ENCODE measurements around the gene MAEA.

The MAEA gene

DNA sequence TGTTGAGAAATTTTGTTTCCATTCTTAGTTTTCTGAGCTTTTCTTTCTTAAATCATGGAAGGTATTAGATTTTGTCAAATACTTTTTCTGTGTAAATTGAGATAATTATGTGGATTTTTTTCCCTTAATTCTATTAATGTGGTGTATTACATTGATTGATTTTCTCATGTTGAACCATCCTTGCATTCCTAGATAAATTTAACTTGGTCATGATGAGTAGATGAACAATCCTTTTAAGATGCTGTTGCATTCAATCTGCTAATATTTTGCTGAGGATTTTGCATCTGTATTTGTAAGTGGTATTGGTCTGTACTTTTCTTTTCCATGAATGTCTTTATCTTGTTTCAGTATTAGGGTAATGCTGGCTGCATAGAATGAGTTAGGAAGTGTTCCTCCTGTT is 20.5 kb upstream of the MAEA start:
- TF ChIP-seq, protein P1, sequence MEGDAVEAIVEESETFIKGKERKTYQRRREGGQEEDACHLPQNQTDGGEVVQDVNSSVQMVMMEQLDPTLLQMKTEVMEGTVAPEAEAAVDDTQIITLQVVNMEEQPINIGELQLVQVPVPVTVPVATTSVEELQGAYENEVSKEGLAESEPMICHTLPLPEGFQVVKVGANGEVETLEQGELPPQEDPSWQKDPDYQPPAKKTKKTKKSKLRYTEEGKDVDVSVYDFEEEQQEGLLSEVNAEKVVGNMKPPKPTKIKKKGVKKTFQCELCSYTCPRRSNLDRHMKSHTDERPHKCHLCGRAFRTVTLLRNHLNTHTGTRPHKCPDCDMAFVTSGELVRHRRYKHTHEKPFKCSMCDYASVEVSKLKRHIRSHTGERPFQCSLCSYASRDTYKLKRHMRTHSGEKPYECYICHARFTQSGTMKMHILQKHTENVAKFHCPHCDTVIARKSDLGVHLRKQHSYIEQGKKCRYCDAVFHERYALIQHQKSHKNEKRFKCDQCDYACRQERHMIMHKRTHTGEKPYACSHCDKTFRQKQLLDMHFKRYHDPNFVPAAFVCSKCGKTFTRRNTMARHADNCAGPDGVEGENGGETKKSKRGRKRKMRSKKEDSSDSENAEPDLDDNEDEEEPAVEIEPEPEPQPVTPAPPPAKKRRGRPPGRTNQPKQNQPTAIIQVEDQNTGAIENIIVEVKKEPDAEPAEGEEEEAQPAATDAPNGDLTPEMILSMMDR (IDR thresholded peaks at IDR 0.05; ENCODE audit: low read length, missing control alignments): no peak
- DNase-seq (ENCODE audit: low read depth): no peak
- H3K4me3 ChIP-seq (replicated peaks; ENCODE audit: low read depth, low read length): no peak overlapping the region

- no peak overlapping the region for H3K4me3 ChIP-seq (replicated peaks; ENCODE audit: low read depth, low read length)
- TF ChIP-seq, protein P1 (IDR thresholded peaks at IDR 0.05; ENCODE audit: low read length, missing control alignments): no peak
- DNase-seq (ENCODE audit: low read depth): no peak
Observed at GRCh38 chr4:1271686-1272085, 18.0 kb upstream of the MAEA start.

GRCh38 chr4:1274871-1275270 is 14.8 kb upstream of the MAEA start:
- DNase-seq (ENCODE audit: low read depth): no peak
- TF ChIP-seq, protein P1 (IDR thresholded peaks at IDR 0.05; ENCODE audit: low read length, missing control alignments): no peak
- no peak overlapping the region for H3K4me3 ChIP-seq (replicated peaks; ENCODE audit: low read depth, low read length)

GRCh38 chr4:1276984-1277383 is 12.7 kb upstream of the MAEA start:
- no peak overlapping the region for H3K4me3 ChIP-seq (replicated peaks; ENCODE audit: low read depth, low read length)
- TF ChIP-seq, protein P1 (IDR thresholded peaks at IDR 0.05; ENCODE audit: low read length, missing control alignments): no peak
- no peak for DNase-seq (ENCODE audit: low read depth)

GRCh38 chr4:1277667-1278665 is 11.7 kb upstream of the MAEA start:
- DNase-seq (ENCODE audit: low read depth): peak; percentile 23
- TF ChIP-seq, protein P1 (IDR thresholded peaks at IDR 0.05; ENCODE audit: low read length, missing control alignments): peak; percentile 6
- H3K4me3 ChIP-seq (replicated peaks; ENCODE audit: low read depth, low read length): no peak overlapping the region

DNA sequence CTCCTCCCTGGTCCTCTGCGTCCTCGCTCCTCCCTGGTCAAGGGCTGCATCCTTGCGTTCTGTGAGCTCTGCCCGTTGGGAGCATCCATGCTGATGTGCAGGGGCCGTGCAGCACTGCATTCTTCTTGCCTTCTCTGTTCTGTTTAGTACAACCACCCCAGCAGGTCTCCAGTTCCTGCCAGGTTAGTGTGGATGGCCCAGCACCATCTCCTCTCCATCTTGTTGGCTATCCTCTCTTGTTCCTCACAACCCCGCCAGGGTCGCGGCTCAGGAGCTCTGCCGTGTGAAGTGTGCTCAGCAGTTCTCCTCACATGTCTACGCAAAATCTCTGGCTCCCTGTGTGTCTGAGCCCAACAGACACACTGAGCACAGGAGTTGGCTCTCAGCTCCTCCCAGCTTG is 10.4 kb upstream of the MAEA start:
- TF ChIP-seq, protein P1 (IDR thresholded peaks at IDR 0.05; ENCODE audit: low read length, missing control alignments): no peak
- no peak overlapping the region for H3K4me3 ChIP-seq (replicated peaks; ENCODE audit: low read depth, low read length)
- no peak for DNase-seq (ENCODE audit: low read depth)
